GM12872 (cell line): ENCODE data around the gene GALNT17.
A peak's percentile ranks its signal among the peaks of the same experiment; 100 is the strongest.

Experiments used
- CTCF ChIP-seq: IDR thresholded peaks from 3 replicates; pipeline ENCODE4 v1.5.1; 2011; ENCODE audit warnings: low read depth, mild to moderate bottlenecking, low read length, moderate library complexity; ENCODE audit not compliant: insufficient read depth

GALNT17 gene

GRCh38 chr7:71739520-71740173 is 607.7 kb downstream of the GALNT17 start:
- TF ChIP-seq CTCF: no peak

- no peak for TF ChIP-seq CTCF
Observed at GRCh38 chr7:71740174-71740560, 608.2 kb downstream of the GALNT17 start.

GRCh38 chr7:71746006-71746405 is 614.1 kb downstream of the GALNT17 start:
- TF ChIP-seq CTCF: no peak

- TF ChIP-seq CTCF: no peak
Observed at GRCh38 chr7:71750290-71750689, 618.3 kb downstream of the GALNT17 start.

DNA sequence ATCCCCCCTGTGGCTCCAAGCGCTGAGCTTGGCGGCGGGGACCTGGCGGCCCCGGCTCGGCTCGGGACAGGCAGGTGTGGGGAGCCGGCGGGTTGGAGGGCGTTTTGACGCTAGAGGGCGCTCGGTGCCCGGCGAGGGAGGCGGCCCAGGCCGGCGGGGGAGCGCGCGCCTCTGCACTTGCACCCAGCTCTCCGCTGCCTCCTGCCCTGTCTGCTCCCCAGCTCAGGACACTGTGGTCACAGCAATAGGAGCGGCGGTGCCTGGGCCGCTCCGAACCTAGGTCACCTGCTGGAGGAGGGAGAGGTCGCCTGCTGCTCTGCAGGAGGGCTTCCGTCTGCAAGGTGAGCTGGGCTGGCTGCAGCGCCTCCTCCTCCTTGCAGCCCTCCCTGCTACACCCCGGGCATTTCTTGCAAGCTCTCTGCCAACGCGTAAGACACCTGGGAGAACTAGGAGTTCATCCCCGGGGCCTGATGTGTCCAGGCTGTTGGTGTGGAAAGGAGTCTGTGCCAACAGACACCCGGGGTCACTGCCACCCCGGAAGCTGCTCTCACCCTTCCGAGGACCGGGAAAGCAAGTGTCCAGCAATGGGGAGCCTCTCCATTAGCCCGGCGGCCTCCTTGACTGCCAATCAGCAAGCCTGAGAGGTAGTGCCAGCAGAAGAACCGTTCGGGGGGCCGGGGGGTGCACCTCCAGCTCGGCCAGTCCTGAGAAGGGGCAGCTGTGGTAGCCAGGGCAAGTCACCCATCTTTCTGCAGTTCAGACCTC is 620.4 kb downstream of the GALNT17 start:
- peak; percentile 22; the same call in 1 of the 3 replicates for TF ChIP-seq CTCF

- no peak for TF ChIP-seq CTCF
Observed at GRCh38 chr7:71753236-71753635, 621.3 kb downstream of the GALNT17 start.

DNA sequence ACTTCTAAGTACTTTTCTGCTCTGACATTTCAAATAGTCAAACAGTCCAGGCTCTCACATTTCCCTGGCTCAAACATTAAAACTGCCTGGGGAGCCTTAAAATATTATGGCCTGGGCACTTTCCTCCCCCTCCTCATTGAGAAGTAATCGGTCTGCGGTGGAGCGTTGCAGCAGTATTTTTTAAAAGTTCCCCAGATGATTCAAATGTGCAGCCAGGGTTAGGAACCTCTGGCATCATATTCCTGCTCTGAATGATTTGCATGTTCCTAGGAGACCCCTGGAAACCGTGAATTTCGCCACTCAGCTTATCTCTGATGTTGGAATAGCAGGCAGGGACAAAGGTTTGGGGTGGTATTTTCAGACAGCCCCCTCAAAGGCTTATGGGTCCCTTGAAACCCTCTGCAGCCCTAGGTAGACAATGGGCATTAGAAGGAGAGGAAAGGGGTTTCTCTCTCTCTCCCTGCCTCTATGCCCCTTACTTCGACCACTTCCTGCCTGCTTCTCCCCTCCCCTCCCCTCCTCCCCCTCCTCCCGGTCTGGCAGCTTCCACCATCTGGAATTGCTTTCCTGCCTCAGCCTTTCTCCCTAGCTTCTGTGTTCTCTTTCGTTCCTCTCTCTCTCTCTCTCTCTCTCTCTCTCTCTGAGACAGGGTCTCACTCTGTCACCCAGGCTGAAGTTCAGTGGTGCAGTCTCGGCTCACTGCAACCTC is 622.2 kb downstream of the GALNT17 start:
- TF ChIP-seq CTCF: no peak
